CD14-positive monocyte (primary cell): ENCODE data around the gene HSD17B14. TPM values are rescaled to one million over a fixed set of nuclear protein-coding genes. Genes with fewer than 3 reads are reported as not detected.
A peak's percentile ranks its signal among the peaks of the same experiment; 100 is the strongest.

Experiments
- DNase-seq, 3 donors: peaks; one replicate each; pipeline ENCODE4 v3.0.0-alpha.2; 2011 to 2022
- H2AFZ ChIP-seq: 2 replicates; pipeline ENCODE4 v1.6.0; 2012; ENCODE audit warnings: mild to moderate bottlenecking, low read depth, low read length, inconsistent platforms; ENCODE audit not compliant: insufficient read depth, poor library complexity, severe bottlenecking
- H3K27ac ChIP-seq, 2 donors: 1 replicate in 1 of 2; 2 replicates in 1 of 2; pipeline ENCODE4 v1.5.1; 2012 to 2013; ENCODE audit warnings: low read length in 2 of 2, control low read depth in 1 of 2, inconsistent platforms in 1 of 2, low read depth in 1 of 2, mild to moderate bottlenecking in 1 of 2
- H3K27me3 ChIP-seq, 2 donors: one replicate each; pipeline versions ENCODE4 v1.6.0 to v1.6.1; 2011 to 2013; ENCODE audit warnings: low read length in 2 of 2; ENCODE audit not compliant: control insufficient read depth in 2 of 2, insufficient read depth in 2 of 2
- H3K36me3 ChIP-seq, 2 donors: replicated peaks in 1 of 2; 1 replicate in 1 of 2; 2 replicates in 1 of 2; pipeline versions ENCODE4 v1.5.1 to v1.6.1; 2012 to 2013; ENCODE audit warnings: low read length in 2 of 2, control low read depth in 1 of 2, inconsistent platforms in 1 of 2, mild to moderate bottlenecking in 1 of 2; ENCODE audit not compliant: insufficient read depth in 2 of 2, control insufficient read depth in 1 of 2
- H3K4me1 ChIP-seq, 2 donors: 1 replicate in 1 of 2; 2 replicates in 1 of 2; pipeline versions ENCODE4 v1.5.1 to v1.6.1; 2012 to 2013; ENCODE audit warnings: low read length in 2 of 2, control low read depth in 1 of 2, inconsistent platforms in 1 of 2, mild to moderate bottlenecking in 1 of 2, moderate library complexity in 1 of 2; ENCODE audit not compliant: insufficient read depth in 2 of 2, control insufficient read depth in 1 of 2
- H3K4me2 ChIP-seq: replicated peaks from 2 replicates; pipeline ENCODE3; 2012; ENCODE audit warnings: low read length, moderate library complexity, mild to moderate bottlenecking; ENCODE audit not compliant: poor library complexity, severe bottlenecking; ENCODE audit errors: extremely low read depth
- H3K4me3 ChIP-seq, 3 experiments: fragments of 200-600 bp in 1 of 3; sonication (generic) in 1 of 3; replicated peaks in 1 of 3; 1 replicate in 2 of 3; 2 replicates in 1 of 3; pipeline ENCODE4 v1.5.1; 2011 to 2013; ENCODE audit warnings: low read length in 3 of 3, mild to moderate bottlenecking in 3 of 3, control low read depth in 2 of 3, low read depth in 2 of 3, inconsistent platforms in 1 of 3, moderate library complexity in 1 of 3
- H3K79me2 ChIP-seq: 2 replicates; pipeline ENCODE4 v1.6.0; 2012; ENCODE audit warnings: mild to moderate bottlenecking, control low read depth, inconsistent platforms, low read length, moderate library complexity; ENCODE audit not compliant: insufficient read depth
- H3K9ac ChIP-seq: 2 replicates; pipeline ENCODE4 v1.6.0; 2017; ENCODE audit warnings: low read length, mild to moderate bottlenecking; ENCODE audit not compliant: insufficient read depth, poor library complexity, severe bottlenecking
- H3K9me3 ChIP-seq, 2 donors: replicated peaks in 1 of 2; 1 replicate in 1 of 2; 2 replicates in 1 of 2; pipeline versions ENCODE4 v1.5.1 to v1.6.1; 2012 to 2013; ENCODE audit warnings: low read length in 2 of 2, control low read depth in 1 of 2; ENCODE audit not compliant: control insufficient read depth in 1 of 2, insufficient read depth in 1 of 2
- H4K20me1 ChIP-seq: 2 replicates; pipeline ENCODE4 v1.6.0; 2012; ENCODE audit warnings: mild to moderate bottlenecking, low read length, control low read depth, moderate library complexity; ENCODE audit not compliant: insufficient read depth
- H3K27ac Mint-ChIP-seq, 7 donors: one replicate each; pipeline ENCODE4 v1.8.0; 2020; ENCODE audit warnings: mild to moderate bottlenecking in 7 of 7, mixed read lengths in 7 of 7, moderate library complexity in 6 of 7, inconsistent platforms in 2 of 7
- H3K27me3 Mint-ChIP-seq, 3 donors: one replicate each; pipeline ENCODE4 v1.8.0; 2021 to 2022; ENCODE audit warnings: low read depth in 3 of 3, mild to moderate bottlenecking in 3 of 3, mixed read lengths in 3 of 3, moderate library complexity in 3 of 3, inconsistent platforms in 1 of 3
- H3K36me3 Mint-ChIP-seq, 2 donors: one replicate each; pipeline ENCODE4 v1.8.0; 2020; ENCODE audit warnings: mixed read lengths in 2 of 2, inconsistent platforms in 1 of 2, mild to moderate bottlenecking in 1 of 2
- H3K4me1 Mint-ChIP-seq: one replicate; pipeline ENCODE4 v1.8.0; 2020; ENCODE audit warnings: mild to moderate bottlenecking, mixed read lengths
- H3K4me3 Mint-ChIP-seq, 2 donors: one replicate each; pipeline ENCODE4 v1.8.0; 2020; ENCODE audit warnings: mild to moderate bottlenecking in 2 of 2, mixed read lengths in 2 of 2, moderate library complexity in 1 of 2
- H3K9me3 Mint-ChIP-seq, 7 donors: one replicate each; pipeline ENCODE4 v1.8.0; 2020 to 2022; ENCODE audit warnings: mixed read lengths in 7 of 7, mild to moderate bottlenecking in 6 of 7, moderate library complexity in 6 of 7, inconsistent platforms in 2 of 7
- CTCF ChIP-seq: fragments of 200-600 bp; IDR thresholded peaks from one replicate; pipeline ENCODE4 v1.8.0; 2022; ENCODE audit warnings: antibody characterized with exemption, mild to moderate bottlenecking
- WGBS: methylation state at CpG from one replicate; pipeline ENCODE4 v1.1.5; 2013; ENCODE audit warnings: missing lambda C conversion rate; ENCODE audit not compliant: insufficient coverage; 5-methylcytosine and 5-hydroxymethylcytosine counted together
- intact Hi-C, 2 donors: fragments of 100-400 bp; cut with micrococcal nuclease; formaldehyde crosslinking; loops; one replicate each; pipeline versions ENCODE4 v1.15.0 to v1.15.1; 2023
- polyA plus RNA-seq, 3 donors: library from polyadenylated mRNA; depleted of rRNA in 1 of 3; unstranded in 2 of 3; stranded (reverse) in 1 of 3; fragments of 300-500 nt in 2 of 3; fragments of >200 nt in 1 of 3; fragmentation: Illumina TruSeq in 2 of 3; gene quantifications; 1 replicate in 2 of 3; 2 replicates in 1 of 3; pipeline ENCODE4 v1.2.3, GENCODE V29; 2012 to 2021

HSD17B14 gene
- polyA plus RNA-seq, 3 donors: not detected

- Mint-ChIP-seq H3K27me3 (peaks cover 1 to 7% (median 1%) of the 10 kb centered on the region in 3 donors), H3K4me1 (peaks cover 37% of the 10 kb centered on the region), H3K36me3 (peaks cover 32 to 52% of the 10 kb centered on the region in 2 donors), H3K9me3 (peaks cover 11 to 32% (median 15%) of the 10 kb centered on the region in 7 donors), H3K27ac (peak overlapping the region in 3 of 7 donors; percentile 12 to 61 (median 26)), H3K4me3 (no peak overlapping the region)
- Histone ChIP-seq H4K20me1 (peaks cover 66% of the 10 kb centered on the region), H2AFZ (no peak overlapping the region), H3K4me3 (no peak overlapping the region), H3K4me1 (peaks cover 30 to 48% of the 10 kb centered on the region in 2 donors), H3K27ac (no peak overlapping the region), H3K4me2 (no peak overlapping the region), H3K27me3 (no peaks in the 10 kb centered on the region), H3K9ac (no peak overlapping the region), H3K9me3 (peaks cover 6 to 7% of the 10 kb centered on the region in 2 donors), H3K36me3 (peaks cover 14 to 30% of the 10 kb centered on the region in 2 donors), H3K79me2 (peaks cover 19% of the 10 kb centered on the region)
- WGBS: 93% methylated on average over 3 of the region's 13 CpGs
- intact Hi-C loops: loop anchor here in 1 of 2 donors (10.0 kb wide), 1 partner anchor 554 kb away; the partner anchor contains the start of gene EMP3
- no peak for TF ChIP-seq CTCF
- no peak for DNase-seq
Observed at GRCh38 chr19:48879025-48879637, 42.8 kb upstream of the HSD17B14 start.

GRCh38 chr19:48878196-48879024 is 42.1 kb upstream of the HSD17B14 start:
- Histone ChIP-seq H3K9ac (no peak overlapping the region), H4K20me1 (peaks cover 73% of the 10 kb centered on the region), H3K27me3 (no peaks in the 10 kb centered on the region), H2AFZ (no peak overlapping the region), H3K27ac (peak overlapping the region; percentile 13 to 48), H3K4me3 (no peak overlapping the region), H3K9me3 (peaks cover 6 to 7% of the 10 kb centered on the region in 2 donors), H3K4me1 (peaks cover 38 to 56% of the 10 kb centered on the region in 2 donors), H3K79me2 (peaks cover 27% of the 10 kb centered on the region), H3K36me3 (peaks cover 21 to 35% of the 10 kb centered on the region in 2 donors), H3K4me2 (no peak overlapping the region)
- Mint-ChIP-seq H3K27ac (peak overlapping the region; percentile 51 to 100 (median 75)), H3K27me3 (peaks cover 0 to 12% (median 1%) of the 10 kb centered on the region in 3 donors), H3K36me3 (peaks cover 39 to 59% of the 10 kb centered on the region in 2 donors), H3K4me1 (peaks cover 44% of the 10 kb centered on the region), H3K4me3 (no peak overlapping the region), H3K9me3 (peaks cover 12 to 31% (median 16%) of the 10 kb centered on the region in 7 donors)
- peak in 2 of 3 donors; percentile 63 to 67 for DNase-seq
- intact Hi-C loops: loop anchor here in 1 of 2 donors (10.0 kb wide), 1 partner anchor 554 kb away; the partner anchor contains the start of gene EMP3
- no peak for TF ChIP-seq CTCF
- 52% methylated on average over 5 of the region's 11 CpGs for WGBS
